Kidney (tissue), 14 donors: ENCODE results near the gene SPOCK1. TPM values are rescaled to one million over a fixed set of nuclear protein-coding genes. Genes with fewer than 3 reads are reported as not detected.

Experiments
- DNase-seq, 5 donors: peaks; one replicate each; pipeline ENCODE4 v3.0.0-alpha.2; 2013 to 2020
- FAIRE-seq: peaks from 2 replicates; lab custom pipeline; 2012; peaks lifted over from hg19 to GRCh38; lab: Jason Lieb, UNC
- H3K27ac ChIP-seq, 2 donors: one replicate each; pipeline ENCODE4 v1.7.0; 2013; ENCODE audit warnings: low read depth in 2 of 2, low read length in 2 of 2, inconsistent platforms in 1 of 2
- H3K27me3 ChIP-seq: one replicate; pipeline ENCODE4 v1.7.1; 2013; ENCODE audit warnings: low read length, inconsistent platforms; ENCODE audit not compliant: control insufficient read depth, insufficient read depth
- H3K36me3 ChIP-seq, 3 donors: one replicate each; pipeline versions ENCODE4 v1.7.0 to v1.7.1; 2013; ENCODE audit warnings: low read length in 3 of 3, control low read depth in 1 of 3, inconsistent platforms in 1 of 3; ENCODE audit not compliant: insufficient read depth in 3 of 3, control insufficient read depth in 2 of 3
- H3K4me1 ChIP-seq, 3 donors: one replicate each; pipeline versions ENCODE4 v1.7.0 to v1.7.1; 2013; ENCODE audit warnings: low read length in 3 of 3, inconsistent platforms in 1 of 3, low read depth in 1 of 3; ENCODE audit not compliant: control insufficient read depth in 2 of 3, insufficient read depth in 2 of 3
- H3K4me3 ChIP-seq, 3 donors: one replicate each; pipeline versions ENCODE4 v1.7.0 to v1.8.1; 2013; ENCODE audit warnings: low read length in 3 of 3, control low read depth in 1 of 3, inconsistent platforms in 1 of 3
- H3K9ac ChIP-seq, 3 donors: one replicate each; pipeline versions ENCODE4 v1.7.0 to v1.7.1; 2013; ENCODE audit warnings: low read length in 3 of 3, control low read depth in 1 of 3, inconsistent platforms in 1 of 3
- H3K9me3 ChIP-seq, 3 donors: one replicate each; pipeline versions ENCODE4 v1.7.0 to v1.7.1; 2013; ENCODE audit warnings: low read length in 3 of 3, control low read depth in 1 of 3, inconsistent platforms in 1 of 3; ENCODE audit not compliant: control insufficient read depth in 2 of 3, insufficient read depth in 1 of 3
- CTCF ChIP-seq: IDR thresholded peaks from 3 replicates; pipeline ENCODE4 v1.5.1; 2012; ENCODE audit warnings: mild to moderate bottlenecking, moderate library complexity, borderline replicate concordance; ENCODE audit not compliant: insufficient read depth; ENCODE audit errors: extremely low read depth
- intact Hi-C: fragments of 100-400 bp; cut with DNase I; formaldehyde crosslinking; loops from one replicate; pipeline ENCODE4 v1.11.1; 2022
- polyA plus RNA-seq: library from polyadenylated mRNA; stranded (reverse); fragments of 350-450 nt; fragmentation: Illumina TruSeq; extraction: RNeasy Lipid Tissue Mini Kit (QIAGEN cat#74804); gene quantifications from one replicate; pipeline ENCODE4 v1.2.3, GENCODE V29; 2014; ENCODE audit warnings: low read depth, low replicate concordance; ENCODE audit not compliant: insufficient read depth
- total RNA-seq: library from RNA; stranded (reverse); fragmentation: NEBNext Ultra II Directional; extraction: Animal tissue kit (Norgen Biotek cat#: 25700); gene quantifications from one replicate; pipeline ENCODE4 v1.2.1, GENCODE V29; 2021
- donor health status: control.
- donor health status: control.
- donor health status: control.
- donor health status: control.
- donor health status: control.
- donor health status: DM: yes; HTN: yes; CAD: no.
- donor health status: Normal renal cell carcinoma (clear cell type).

SPOCK1 gene
- total and polyA plus RNA-seq, 2 donors from 2014 or later: 15.7 to 32.8 TPM

- no peak overlapping the region for H3K9ac ChIP-seq
- FAIRE-seq (no peak), DNase-seq (no peak)
- no peaks in the 10 kb centered on the region for H3K27me3 ChIP-seq
- H3K9me3 ChIP-seq: no peaks in the 10 kb centered on the region
- TF ChIP-seq CTCF: no peak
- no peaks in the 10 kb centered on the region for H3K36me3 ChIP-seq
- H3K4me3 ChIP-seq: no peak overlapping the region
- intact Hi-C loops: no loop called here
- H3K27ac ChIP-seq: no peak overlapping the region
- peaks cover 0 to 19% (median 9%) of the 10 kb centered on the region in 3 donors for H3K4me1 ChIP-seq
Measured at GRCh38 chr5:137368651-137369050, 130.5 kb downstream of the SPOCK1 start.

- DNase-seq: no peak
- Histone ChIP-seq H3K4me1 (peaks cover 0 to 19% (median 9%) of the 10 kb centered on the region in 3 donors), H3K9me3 (no peaks in the 10 kb centered on the region), H3K27me3 (no peaks in the 10 kb centered on the region), H3K36me3 (no peaks in the 10 kb centered on the region), H3K27ac (no peak overlapping the region), H3K9ac (no peak overlapping the region), H3K4me3 (no peak overlapping the region)
- no peak for FAIRE-seq
- TF ChIP-seq CTCF: no peak
- intact Hi-C loops: no loop called here
Measured at GRCh38 chr5:137367951-137368350, 131.2 kb downstream of the SPOCK1 start.

GRCh38 chr5:137366526-137366925 is 132.6 kb downstream of the SPOCK1 start:
- no peaks in the 10 kb centered on the region for H3K36me3 ChIP-seq
- H3K9ac ChIP-seq: no peak overlapping the region
- no peak for TF ChIP-seq CTCF
- no peak overlapping the region for H3K4me3 ChIP-seq
- DNase-seq (no peak), FAIRE-seq (no peak)
- H3K27me3 ChIP-seq: no peaks in the 10 kb centered on the region
- intact Hi-C loops: no loop called here
- no peaks in the 10 kb centered on the region for H3K9me3 ChIP-seq
- no peak overlapping the region for H3K27ac ChIP-seq
- peaks cover 0 to 19% (median 9%) of the 10 kb centered on the region in 3 donors for H3K4me1 ChIP-seq

GRCh38 chr5:137365126-137365865 is 133.8 kb downstream of the SPOCK1 start:
- H3K9me3 ChIP-seq: no peaks in the 10 kb centered on the region
- no peak overlapping the region for H3K9ac ChIP-seq
- no peaks in the 10 kb centered on the region for H3K27me3 ChIP-seq
- TF ChIP-seq CTCF: no peak
- DNase-seq: no peak
- no peak overlapping the region for H3K27ac ChIP-seq
- H3K4me3 ChIP-seq: no peak overlapping the region
- intact Hi-C loops: no loop called here
- H3K4me1 ChIP-seq: peaks cover 0 to 19% (median 9%) of the 10 kb centered on the region in 3 donors
- no peaks in the 10 kb centered on the region for H3K36me3 ChIP-seq
- no peak for FAIRE-seq
